Measurements from ENCODE around the gene GLP2R.

GLP2R gene

DNA sequence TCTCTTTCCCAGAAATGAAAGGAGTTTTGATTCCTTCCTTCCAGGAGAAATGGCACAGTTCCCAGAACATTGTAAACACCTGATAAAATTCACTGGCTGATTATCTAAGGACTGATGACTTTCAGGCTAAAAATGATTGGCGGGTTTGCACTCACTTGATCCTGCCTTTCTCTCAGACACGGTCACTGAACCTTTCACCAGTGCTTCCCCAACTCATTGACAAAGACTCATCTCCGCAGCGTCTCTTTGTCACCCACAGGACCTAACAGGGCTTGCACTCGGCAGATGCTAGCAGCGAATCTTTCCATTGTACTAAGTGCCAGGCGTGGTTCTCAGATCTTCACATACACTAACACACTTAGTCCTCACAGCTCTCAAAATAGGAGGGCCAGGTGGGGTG lies 27.0 kb upstream of the GLP2R start:
- DNase-seq (ENCODE audit: low read depth), result no peak
- TF ChIP-seq MAX (IDR thresholded peaks at IDR 0.05; ENCODE audit: low read depth, low read length) (no peak), CTCF (IDR thresholded peaks at IDR 0.05; ENCODE audit: low read depth, low read length) (no peak), MYC (IDR thresholded peaks at IDR 0.05; ENCODE audit: low read depth, low read length) (no peak), POLR2A (IDR thresholded peaks at IDR 0.05; ENCODE audit: extremely low read depth, insufficient read length) (no peak)
- H3K4me3 ChIP-seq (ENCODE audit: low read depth, low read length), result no peak overlapping the region

GRCh38 chr17:9801505-9801904 lies 24.2 kb upstream of the GLP2R start:
- no peak for TF ChIP-seq CTCF (IDR thresholded peaks at IDR 0.05; ENCODE audit: low read depth, low read length)
- TF ChIP-seq MYC (IDR thresholded peaks at IDR 0.05; ENCODE audit: low read depth, low read length), result no peak
- TF ChIP-seq MAX (IDR thresholded peaks at IDR 0.05; ENCODE audit: low read depth, low read length), result no peak
- TF ChIP-seq POLR2A (IDR thresholded peaks at IDR 0.05; ENCODE audit: extremely low read depth, insufficient read length), result no peak
- no peak for DNase-seq (ENCODE audit: low read depth)
- no peak overlapping the region for H3K4me3 ChIP-seq (ENCODE audit: low read depth, low read length)

DNA sequence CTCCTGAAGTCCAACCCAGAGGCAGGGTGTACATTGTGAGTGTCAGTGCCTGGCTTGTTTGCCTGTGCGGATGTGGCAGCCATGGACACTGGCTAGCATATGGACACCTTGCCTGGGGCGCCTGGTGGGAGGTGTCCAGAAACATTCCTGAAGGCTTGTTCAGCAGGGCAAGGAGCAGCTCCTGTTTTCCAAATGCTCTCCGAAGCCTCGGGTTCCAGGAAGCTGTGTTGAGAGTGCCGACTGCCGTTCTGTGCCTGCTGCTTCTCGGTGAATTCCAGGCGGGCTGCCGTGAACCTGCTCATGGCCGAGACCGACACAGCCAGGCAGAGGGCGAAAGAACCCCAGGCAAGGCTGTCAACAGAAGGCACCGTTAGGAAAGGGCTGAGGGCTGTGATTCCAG lies 23.4 kb upstream of the GLP2R start:
- H3K4me3 ChIP-seq (ENCODE audit: low read depth, low read length), result no peak overlapping the region
- TF ChIP-seq MYC (IDR thresholded peaks at IDR 0.05; ENCODE audit: low read depth, low read length) (no peak), MAX (IDR thresholded peaks at IDR 0.05; ENCODE audit: low read depth, low read length) (no peak), POLR2A (IDR thresholded peaks at IDR 0.05; ENCODE audit: extremely low read depth, insufficient read length) (no peak), CTCF (IDR thresholded peaks at IDR 0.05; ENCODE audit: low read depth, low read length) (no peak)
- no peak for DNase-seq (ENCODE audit: low read depth)

DNA sequence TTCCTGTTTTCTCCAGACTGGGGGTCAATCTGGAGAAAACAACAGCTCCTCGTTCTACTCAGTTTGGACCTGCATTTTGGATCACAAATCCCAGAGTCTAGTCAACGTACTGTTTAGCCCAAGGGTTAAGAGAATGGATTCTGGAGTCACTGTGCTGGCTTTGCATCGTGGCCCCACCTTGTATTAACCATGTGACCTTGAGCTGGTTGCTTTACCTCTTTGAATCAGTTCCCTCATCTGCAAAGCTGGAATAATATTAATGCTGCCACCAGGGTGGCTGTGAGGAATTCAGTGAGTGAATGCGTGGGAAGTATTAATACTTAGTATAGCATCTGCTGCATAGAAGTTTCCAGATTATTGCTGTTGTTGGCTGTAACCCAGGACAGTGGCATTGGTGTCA lies 23.0 kb upstream of the GLP2R start:
- no peak for TF ChIP-seq CTCF (IDR thresholded peaks at IDR 0.05; ENCODE audit: low read depth, low read length)
- TF ChIP-seq MAX (IDR thresholded peaks at IDR 0.05; ENCODE audit: low read depth, low read length), result no peak
- TF ChIP-seq MYC (IDR thresholded peaks at IDR 0.05; ENCODE audit: low read depth, low read length), result no peak
- TF ChIP-seq POLR2A (IDR thresholded peaks at IDR 0.05; ENCODE audit: extremely low read depth, insufficient read length), result no peak
- no peak for DNase-seq (ENCODE audit: low read depth)
- no peak overlapping the region for H3K4me3 ChIP-seq (ENCODE audit: low read depth, low read length)

GRCh38 chr17:9805769-9806168 lies 20.0 kb upstream of the GLP2R start:
- H3K4me3 ChIP-seq (ENCODE audit: low read depth, low read length), result no peak overlapping the region
- no peak for TF ChIP-seq CTCF (IDR thresholded peaks at IDR 0.05; ENCODE audit: low read depth, low read length)
- TF ChIP-seq POLR2A (IDR thresholded peaks at IDR 0.05; ENCODE audit: extremely low read depth, insufficient read length), result no peak
- TF ChIP-seq MAX (IDR thresholded peaks at IDR 0.05; ENCODE audit: low read depth, low read length), result no peak
- TF ChIP-seq MYC (IDR thresholded peaks at IDR 0.05; ENCODE audit: low read depth, low read length), result no peak
- no peak for DNase-seq (ENCODE audit: low read depth)

DNA sequence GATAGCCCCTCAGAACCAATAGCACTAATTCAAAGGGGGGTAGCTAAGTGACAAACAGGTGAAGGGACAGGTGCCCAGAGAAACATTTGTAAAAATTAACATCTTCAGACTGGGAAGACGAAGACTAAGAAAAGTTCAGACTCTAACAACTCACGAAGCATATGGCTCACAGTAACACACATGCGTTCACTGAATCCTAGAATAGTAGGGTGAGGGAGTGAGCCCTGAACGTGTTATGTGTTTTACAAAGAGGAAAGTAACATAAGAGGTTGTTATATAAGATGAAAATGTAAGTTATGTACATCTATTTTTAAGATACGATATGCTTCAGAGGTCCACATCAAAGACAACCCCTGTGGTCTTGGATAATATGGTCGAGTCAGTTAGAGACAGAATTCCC lies 19.0 kb upstream of the GLP2R start:
- H3K4me3 ChIP-seq (ENCODE audit: low read depth, low read length), result no peak overlapping the region
- DNase-seq (ENCODE audit: low read depth), result no peak
- TF ChIP-seq MYC (IDR thresholded peaks at IDR 0.05; ENCODE audit: low read depth, low read length), result no peak
- no peak for TF ChIP-seq MAX (IDR thresholded peaks at IDR 0.05; ENCODE audit: low read depth, low read length)
- no peak for TF ChIP-seq CTCF (IDR thresholded peaks at IDR 0.05; ENCODE audit: low read depth, low read length)
- TF ChIP-seq POLR2A (IDR thresholded peaks at IDR 0.05; ENCODE audit: extremely low read depth, insufficient read length), result no peak

Measured in NB4 (cell line).